GM23248 (cell line): ENCODE measurements around the gene CCDC159. TPM values are rescaled to one million over a fixed set of nuclear protein-coding genes. Genes with fewer than 3 reads are reported as not detected.

Experiments
- DNase-seq: peaks from one replicate; pipeline ENCODE4 v3.0.0-alpha.2; 2015
- H2AFZ ChIP-seq: fragments of 200-600 bp; sonication (generic); 2 replicates; pipeline ENCODE4 v1.6.1; 2016; ENCODE audit warnings: antibody characterized with exemption
- H3F3A ChIP-seq: fragments of 200-600 bp; sonication (generic); 2 replicates; pipeline ENCODE4 v1.6.1; 2016; ENCODE audit warnings: mild to moderate bottlenecking, antibody characterized with exemption, mixed run types; ENCODE audit not compliant: insufficient read depth
- H3K27ac ChIP-seq: fragments of 200-600 bp; sonication (generic); 2 replicates; pipeline ENCODE4 v1.5.1; 2016; ENCODE audit warnings: mild to moderate bottlenecking
- H3K27me3 ChIP-seq: fragments of 200-600 bp; sonication (generic); replicated peaks from 2 replicates; pipeline ENCODE4 v1.6.1; 2016; ENCODE audit warnings: mild to moderate bottlenecking; ENCODE audit not compliant: insufficient read depth
- H3K36me3 ChIP-seq: fragments of 200-600 bp; sonication (generic); 2 replicates; pipeline ENCODE4 v1.6.1; 2016; ENCODE audit warnings: low read depth, mild to moderate bottlenecking
- H3K4me1 ChIP-seq: fragments of 200-600 bp; sonication (generic); 2 replicates; pipeline ENCODE4 v1.6.1; 2016; ENCODE audit warnings: mild to moderate bottlenecking; ENCODE audit not compliant: insufficient read depth
- H3K4me2 ChIP-seq: fragments of 200-600 bp; sonication (generic); one replicate; pipeline ENCODE4 v1.6.1; 2016; ENCODE audit warnings: mild to moderate bottlenecking; ENCODE audit not compliant: unreplicated experiment
- H3K4me3 ChIP-seq: fragments of 200-600 bp; sonication (generic); 2 replicates; pipeline ENCODE4 v1.5.1; 2016; ENCODE audit warnings: mild to moderate bottlenecking
- H3K79me2 ChIP-seq: fragments of 200-600 bp; sonication (generic); 2 replicates; pipeline ENCODE4 v1.6.1; 2016; ENCODE audit warnings: mild to moderate bottlenecking; ENCODE audit not compliant: insufficient read depth
- H3K9ac ChIP-seq: fragments of 200-600 bp; sonication (generic); 2 replicates; pipeline ENCODE4 v1.6.1; 2016; ENCODE audit warnings: mild to moderate bottlenecking
- H3K9me2 ChIP-seq: fragments of 200-600 bp; sonication (generic); 2 replicates; pipeline ENCODE4 v1.6.1; 2016; ENCODE audit warnings: mixed run types, mild to moderate bottlenecking, moderate library complexity; ENCODE audit not compliant: insufficient read depth
- H3K9me3 ChIP-seq: fragments of 200-600 bp; sonication (generic); one replicate; pipeline ENCODE4 v1.6.1; 2017; ENCODE audit warnings: low read depth
- H4K20me1 ChIP-seq: fragments of 200-600 bp; sonication (generic); 2 replicates; pipeline ENCODE4 v1.6.0; 2016; ENCODE audit not compliant: insufficient read depth
- EZH2 ChIP-seq: fragments of 200-600 bp; sonication (generic); IDR thresholded peaks from 2 replicates; pipeline ENCODE4 v1.6.1; 2018; ENCODE audit warnings: antibody characterized with exemption, mild to moderate bottlenecking; ENCODE audit not compliant: insufficient read depth, poor library complexity, severe bottlenecking
- EZH2phosphoT487 ChIP-seq: fragments of 200-600 bp; sonication (generic); IDR thresholded peaks from 2 replicates; pipeline ENCODE4 v1.6.1; 2018; ENCODE audit warnings: antibody characterized with exemption, moderate library complexity, mild to moderate bottlenecking, low read depth; ENCODE audit not compliant: insufficient read depth
- WGBS, 2 experiments: methylation state at CpG; one replicate each; pipeline ENCODE4 v1.1.6; 2015 to 2017; ENCODE audit warnings: low lambda C conversion rate in 2 of 2, low coverage in 1 of 2; ENCODE audit errors: missing lambda C conversion rate in 2 of 2; 5-methylcytosine and 5-hydroxymethylcytosine counted together
- in situ Hi-C: fragments of 300-500 bp; cut with MboI; formaldehyde crosslinking; loops from 2 replicates; pipeline ENCODE4 v1.15.0; 2020
- polyA plus RNA-seq: library from polyadenylated mRNA; unstranded; fragments of >200 nt; fragmentation: Nextera tagmentation; extraction: Ambion mirVana; gene quantifications from 2 replicates; pipeline ENCODE4 v1.2.1, GENCODE V29; 2016
- total RNA-seq: library from RNA; depleted of rRNA; stranded (reverse); fragments of >200 nt; shearing (Covaris generic); gene quantifications from 2 replicates; pipeline ENCODE4 v1.2.3, GENCODE V29; 2014; rRNA removed

Gene CCDC159
- total RNA-seq: 8.5 and 11.6 TPM in 2 replicates
- 11.4 and 16.5 TPM in 2 replicates for polyA plus RNA-seq

GRCh38 chr19:11346104-11346940 lies at the start of gene CCDC159, which contains the start of gene TMEM205:
TSS of gene CCDC159 (plus strand) at chr19:11346519. CDS start at chr19:11346607, 88 bp downstream.
TSS of gene TMEM205 (minus strand) at chr19:11346268. CDS start at chr19:11345619, 649 bp downstream.
- DNase-seq: peak; percentile 100
- peak within 1 kb of the TSS; percentile 94 for H2AFZ ChIP-seq
- 0 to 1% methylated on average over 33 to 50 of the region's 50 CpGs for WGBS, 2 experiments
- no peaks in the 10 kb centered on the region for H3K36me3 ChIP-seq
- no peaks in the 10 kb centered on the region for H4K20me1 ChIP-seq
- peak within 1 kb of the TSS; percentile 85 for H3K4me2 ChIP-seq
- in situ Hi-C loops: no loop called here
- H3K27me3 ChIP-seq: no peaks in the 10 kb centered on the region
- H3K4me3 ChIP-seq: peak within 1 kb of the TSS; percentile 85
- H3K27ac ChIP-seq: peak within 1 kb of the TSS; percentile 41
- no peak for TF ChIP-seq EZH2
- no peak for TF ChIP-seq EZH2phosphoT487
- no peaks in the 10 kb centered on the region for H3K9me2 ChIP-seq
- peaks cover 21% of the 10 kb centered on the region for H3F3A ChIP-seq
- peaks cover 16% of the 10 kb centered on the region for H3K4me1 ChIP-seq
- no peaks in the 10 kb centered on the region for H3K9me3 ChIP-seq
- H3K79me2 ChIP-seq: no peaks in the 10 kb centered on the region
- peak within 1 kb of the TSS; percentile 85 for H3K9ac ChIP-seq

- in situ Hi-C loops: loop anchor here (25.0 kb wide), 1 partner anchor 162 kb away; no protein-coding TSS in a partner anchor
- WGBS, 2 experiments: 41 to 46% methylated on average over 8 of the region's 8 CpGs
- H3K9me3 ChIP-seq: no peaks in the 10 kb centered on the region
These were observed 46.1 kb upstream of the CCDC159 start for GRCh38 chr19:11299946-11300810.

GRCh38 chr19:11300811-11301120 lies 45.6 kb upstream of the CCDC159 start:
- no peaks in the 10 kb centered on the region for H3K9me2 ChIP-seq
- TF ChIP-seq EZH2 (no peak), EZH2phosphoT487 (no peak)
- WGBS, 2 experiments: 43 to 55% methylated on average over 11 of the region's 11 CpGs

More at GRCh38 chr19:11299946-11300810, 46.1 kb upstream of the CCDC159 start:
- no peak overlapping the region for H3K4me3 ChIP-seq
- no peaks in the 10 kb centered on the region for H3K4me1 ChIP-seq
- no peak for TF ChIP-seq EZH2phosphoT487
- TF ChIP-seq EZH2: no peak
- H3K36me3 ChIP-seq: no peaks in the 10 kb centered on the region
- no peaks in the 10 kb centered on the region for H3K79me2 ChIP-seq
- H3K27ac ChIP-seq: no peak overlapping the region
- H3F3A ChIP-seq: peaks cover 5% of the 10 kb centered on the region; the same call in 1 of the 2 replicates
- H4K20me1 ChIP-seq: no peaks in the 10 kb centered on the region
- H3K9ac ChIP-seq: no peak overlapping the region
- H3K27me3 ChIP-seq: no peaks in the 10 kb centered on the region
- no peak overlapping the region for H3K4me2 ChIP-seq
- no peaks in the 10 kb centered on the region for H3K9me2 ChIP-seq
- H2AFZ ChIP-seq: no peak overlapping the region
- DNase-seq: no peak

GRCh38 chr19:11304936-11305335 lies 41.4 kb upstream of the CCDC159 start:
- 74 to 77% methylated on average over 5 of the region's 5 CpGs for WGBS, 2 experiments
- H3K4me2 ChIP-seq: no peak overlapping the region

More at GRCh38 chr19:11300811-11301120, 45.6 kb upstream of the CCDC159 start:
- H3K36me3 ChIP-seq: no peaks in the 10 kb centered on the region
- peaks cover 5% of the 10 kb centered on the region; the same call in 1 of the 2 replicates for H3F3A ChIP-seq
- no peak for DNase-seq
- H4K20me1 ChIP-seq: no peaks in the 10 kb centered on the region
- H3K79me2 ChIP-seq: no peaks in the 10 kb centered on the region
- no peak overlapping the region for H3K4me2 ChIP-seq
- no peak overlapping the region for H2AFZ ChIP-seq
- no peak overlapping the region for H3K4me3 ChIP-seq
- no peaks in the 10 kb centered on the region for H3K9me3 ChIP-seq
- H3K27me3 ChIP-seq: no peaks in the 10 kb centered on the region
- no peak overlapping the region for H3K9ac ChIP-seq
- H3K4me1 ChIP-seq: no peaks in the 10 kb centered on the region
- in situ Hi-C loops: no loop called here
- H3K27ac ChIP-seq: no peak overlapping the region

More at GRCh38 chr19:11304936-11305335, 41.4 kb upstream of the CCDC159 start:
- Histone ChIP-seq H3K9me2 (no peaks in the 10 kb centered on the region), H4K20me1 (no peaks in the 10 kb centered on the region), H3K79me2 (no peaks in the 10 kb centered on the region), H3K9me3 (no peaks in the 10 kb centered on the region), H3K4me3 (no peak overlapping the region), H3K36me3 (no peaks in the 10 kb centered on the region), H3F3A (no peaks in the 10 kb centered on the region), H3K9ac (no peak overlapping the region), H3K4me1 (no peaks in the 10 kb centered on the region), H3K27me3 (no peaks in the 10 kb centered on the region), H3K27ac (no peak overlapping the region), H2AFZ (no peak overlapping the region)
- in situ Hi-C loops: no loop called here
- no peak for TF ChIP-seq EZH2phosphoT487
- no peak for TF ChIP-seq EZH2
- DNase-seq: no peak
